ENCODE measurements around the gene ORM1.
"Not testable (repeated sequence)": the region's sequence is repeated elsewhere in the genome, so short reads cannot be mapped to it uniquely, and the experiment has no call there.

ORM1 gene

GRCh38 chr9:114308361-114308950, 14.4 kb upstream of the ORM1 start:
- DNase-seq (ENCODE audit: low read depth), result no peak

DNA sequence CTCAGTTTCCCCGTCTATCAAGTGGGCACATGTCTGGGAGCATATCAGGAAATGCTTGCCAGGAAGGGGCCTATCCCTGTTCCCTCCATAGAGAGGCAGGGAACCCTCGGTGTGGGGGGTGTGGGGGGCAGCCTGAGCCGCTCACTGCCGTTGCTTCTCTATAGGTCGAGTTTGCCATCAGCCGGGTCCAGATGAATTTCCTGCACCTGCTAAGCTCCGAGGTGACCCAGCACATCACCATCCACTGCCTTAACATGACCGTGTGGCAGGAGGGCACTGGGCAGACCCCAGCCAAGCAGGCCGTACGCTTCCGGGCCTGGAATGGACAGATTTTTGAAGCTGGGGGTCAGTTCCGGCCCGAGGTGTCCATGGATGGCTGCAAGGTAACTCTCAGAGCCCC, 13.8 kb upstream of the ORM1 start:
- no peak for DNase-seq (ENCODE audit: low read depth)

GRCh38 chr9:114310471-114311450, 12.1 kb upstream of the ORM1 start:
- no peak for DNase-seq (ENCODE audit: low read depth)

DNA sequence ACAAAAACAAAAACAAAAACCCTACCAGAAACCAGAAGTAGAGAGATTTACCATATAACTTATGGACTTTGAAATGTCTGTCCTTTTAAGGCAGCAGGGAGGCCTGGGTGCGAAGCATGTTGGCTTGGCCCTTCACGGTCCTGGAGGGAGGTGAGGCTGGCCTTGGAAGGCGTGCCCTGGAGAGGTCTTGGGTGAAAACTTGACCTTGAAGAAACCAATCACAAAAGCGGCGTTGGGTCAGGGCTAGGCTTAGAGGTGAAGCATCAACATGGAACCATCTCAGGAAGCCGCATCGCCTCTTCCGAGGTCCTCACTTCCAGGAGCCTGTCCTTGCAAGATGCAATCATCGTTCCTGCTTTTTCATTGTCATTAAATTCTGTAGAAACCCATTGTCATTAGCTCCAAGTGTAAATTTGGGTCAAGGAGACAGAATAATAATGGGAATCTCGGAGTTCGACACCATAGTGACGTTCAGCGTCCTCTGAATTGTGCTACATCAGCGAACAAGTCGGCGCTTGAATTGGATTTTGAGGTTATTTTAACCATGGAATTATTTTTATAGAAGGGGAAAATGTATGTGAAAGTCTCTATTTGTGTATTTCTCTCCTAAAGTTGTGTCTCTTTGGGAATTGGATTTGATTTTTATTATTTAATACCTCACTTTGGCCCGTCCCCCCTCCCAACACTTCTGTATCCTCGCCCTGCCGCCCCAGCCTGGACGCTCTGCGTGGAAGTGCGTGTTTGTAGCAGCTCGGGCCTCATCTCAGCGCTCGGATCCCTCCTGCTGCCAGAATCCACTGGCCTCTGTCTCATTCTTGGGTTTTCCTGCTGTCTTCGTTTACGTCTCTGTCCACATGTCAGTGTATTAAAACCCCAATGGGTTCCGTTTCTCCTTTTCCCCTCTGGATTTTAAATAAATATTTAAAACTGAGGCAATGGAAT, 11.1 kb upstream of the ORM1 start:
- DNase-seq (ENCODE audit: low read depth), result no peak

- no peak for DNase-seq (ENCODE audit: low read depth)
Measured at GRCh38 chr9:114312513-114312875, 10.4 kb upstream of the ORM1 start.

- DNase-seq (ENCODE audit: low read depth), result no peak
Measured at GRCh38 chr9:114313186-114313585, 9.7 kb upstream of the ORM1 start.

- no peak for DNase-seq (ENCODE audit: low read depth)
Measured at GRCh38 chr9:114314256-114314867, 8.5 kb upstream of the ORM1 start.

DNA sequence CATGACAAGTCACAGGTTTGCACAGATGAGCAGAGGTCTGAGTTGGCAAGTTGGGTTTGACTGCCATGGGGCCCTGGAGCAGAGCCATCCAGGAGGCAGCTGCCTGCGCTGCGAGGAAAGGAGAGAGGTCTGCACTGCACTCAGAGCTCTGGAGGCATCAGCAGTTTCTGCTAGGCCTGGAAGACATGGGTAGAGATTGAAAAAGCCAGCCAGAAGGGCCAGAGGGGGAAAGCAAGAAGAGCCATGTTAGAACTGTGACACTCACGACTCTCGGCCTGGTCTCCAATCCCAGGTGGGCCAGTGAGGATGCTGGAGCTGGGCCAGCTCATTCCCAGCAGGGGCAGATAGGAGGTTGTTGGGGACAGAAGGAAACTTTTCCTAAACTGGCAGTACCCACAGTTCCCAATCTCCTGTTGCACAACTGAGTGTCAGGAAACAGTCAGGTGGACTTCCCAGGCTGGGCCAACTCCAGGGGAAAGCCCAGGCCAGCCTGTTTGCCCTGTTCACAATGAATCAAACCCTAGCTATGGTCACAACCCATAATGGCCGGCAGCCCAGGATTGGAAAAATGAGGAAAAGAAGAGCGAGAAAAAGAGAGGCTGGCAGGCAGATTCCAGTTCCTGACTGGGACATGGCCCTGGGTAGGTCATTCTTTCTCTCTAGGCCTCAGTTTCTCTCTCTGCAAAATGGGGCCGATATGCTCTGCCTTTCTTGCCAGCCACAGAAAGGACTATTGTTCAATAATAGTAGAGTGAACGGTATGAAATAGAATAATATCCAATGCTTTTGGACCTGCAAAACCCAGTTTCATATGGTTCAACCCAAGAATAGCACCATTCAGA, 7.8 kb upstream of the ORM1 start:
- DNase-seq (ENCODE audit: low read depth), result no peak

GRCh38 chr9:114315723-114316363, 7.1 kb upstream of the ORM1 start:
- DNase-seq (ENCODE audit: low read depth), result no peak

DNA sequence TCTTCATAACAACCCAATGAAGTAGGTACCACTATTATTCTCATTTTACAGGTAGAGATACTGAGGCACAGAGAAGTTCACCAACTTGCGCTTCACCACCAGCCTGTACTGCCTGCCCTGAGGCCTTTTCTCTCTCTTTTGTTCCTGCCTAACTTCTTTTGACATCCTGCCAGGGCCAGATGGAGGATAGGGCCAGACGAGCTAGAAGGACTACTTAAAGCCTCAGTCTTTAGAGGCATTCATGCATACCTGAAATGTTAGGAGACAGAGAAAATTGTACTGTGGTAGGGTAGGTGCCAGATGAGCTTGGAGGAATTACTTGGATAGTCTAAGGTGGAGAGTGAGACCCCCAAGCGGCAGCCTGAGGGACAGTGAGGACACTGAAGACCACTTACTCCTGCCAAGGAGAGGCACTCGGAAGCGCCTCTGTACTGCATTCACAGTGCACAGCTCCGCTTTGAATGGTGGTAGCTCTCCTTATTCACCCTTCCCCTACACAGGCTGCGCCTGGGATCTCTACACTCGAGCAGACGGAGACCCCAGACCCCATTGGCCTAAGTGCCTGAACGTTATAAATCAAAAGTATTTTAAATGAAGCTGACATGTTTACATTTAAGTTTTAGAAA, 6.2 kb upstream of the ORM1 start:
- no peak for DNase-seq (ENCODE audit: low read depth)

DNA sequence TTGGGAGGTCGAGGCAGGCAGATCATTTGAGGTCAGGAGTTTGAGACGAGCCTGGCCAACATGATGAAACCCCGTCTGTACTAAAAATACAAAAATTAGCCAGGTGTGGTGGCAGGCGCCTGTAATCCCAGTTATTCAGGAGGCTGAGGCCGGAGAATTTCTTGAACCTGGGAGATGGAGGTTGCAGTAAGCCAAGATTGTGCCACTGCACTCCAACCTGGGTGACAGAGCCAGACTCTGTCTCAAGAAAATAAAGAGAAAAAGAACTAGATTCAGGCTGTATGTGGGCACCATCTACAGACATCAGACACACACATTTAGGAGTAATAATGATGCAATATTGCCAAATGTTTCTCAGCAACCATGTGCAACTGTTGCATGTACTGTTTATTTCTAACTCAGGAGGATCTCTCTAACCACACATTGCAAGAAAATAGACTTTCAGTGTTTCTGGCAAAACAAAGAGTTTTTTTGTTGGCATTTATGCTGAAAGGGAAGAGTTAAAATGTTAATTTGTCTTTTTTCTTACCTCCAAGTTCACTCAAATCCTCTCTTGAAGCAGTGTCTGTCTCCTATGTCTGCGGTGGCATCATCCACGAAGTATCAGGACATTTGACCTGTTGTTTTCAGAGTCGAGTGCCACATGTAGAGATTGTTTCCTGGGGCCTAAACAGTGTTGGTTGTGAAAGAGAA, 5.1 kb upstream of the ORM1 start:
- DNase-seq (ENCODE audit: low read depth), result no peak

GRCh38 chr9:114318416-114318815, 4.5 kb upstream of the ORM1 start:
- DNase-seq (ENCODE audit: low read depth), result no peak

DNA sequence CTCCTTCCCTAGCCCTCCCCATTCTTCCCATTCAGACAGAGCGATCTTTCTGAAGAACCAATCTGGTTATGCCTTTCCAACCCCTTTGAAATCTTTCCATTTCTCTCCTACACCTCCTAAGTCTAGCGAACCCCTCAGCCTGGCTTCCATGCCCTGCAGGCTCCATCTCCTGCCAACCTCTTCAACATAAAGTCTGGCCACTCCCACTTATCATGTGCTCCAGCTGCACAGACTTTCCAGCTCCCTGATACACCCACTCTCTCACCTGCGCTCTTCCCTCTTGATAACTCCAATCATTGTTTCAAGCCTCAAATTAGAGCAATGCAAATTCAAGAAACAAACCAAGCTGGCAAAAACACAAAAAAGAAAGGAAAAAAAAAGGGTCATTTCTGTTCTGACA, 3.8 kb upstream of the ORM1 start:
- DNase-seq (ENCODE audit: low read depth), result no peak

DNA sequence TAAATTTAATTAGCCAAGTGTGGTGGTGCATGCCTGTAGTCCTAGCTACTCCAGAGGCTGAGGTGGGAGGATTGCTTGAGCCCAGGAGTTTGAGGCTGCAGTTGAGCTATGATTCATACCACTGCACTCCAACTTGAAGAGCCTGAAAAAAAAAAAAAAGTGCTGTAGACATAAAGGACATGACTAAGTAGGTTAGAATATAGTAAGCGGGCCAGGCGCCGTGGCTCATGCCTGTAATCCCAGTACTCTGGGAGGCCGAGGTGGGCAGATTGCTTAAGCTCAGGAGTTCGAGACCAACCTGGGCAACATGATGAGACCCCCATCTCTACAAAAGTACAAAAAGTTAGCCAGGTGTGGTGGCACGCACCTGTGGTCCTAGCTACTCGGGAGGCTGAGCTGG, 2.2 kb upstream of the ORM1 start:
- DNase-seq (ENCODE audit: low read depth), result not testable (repeated sequence)

DNA sequence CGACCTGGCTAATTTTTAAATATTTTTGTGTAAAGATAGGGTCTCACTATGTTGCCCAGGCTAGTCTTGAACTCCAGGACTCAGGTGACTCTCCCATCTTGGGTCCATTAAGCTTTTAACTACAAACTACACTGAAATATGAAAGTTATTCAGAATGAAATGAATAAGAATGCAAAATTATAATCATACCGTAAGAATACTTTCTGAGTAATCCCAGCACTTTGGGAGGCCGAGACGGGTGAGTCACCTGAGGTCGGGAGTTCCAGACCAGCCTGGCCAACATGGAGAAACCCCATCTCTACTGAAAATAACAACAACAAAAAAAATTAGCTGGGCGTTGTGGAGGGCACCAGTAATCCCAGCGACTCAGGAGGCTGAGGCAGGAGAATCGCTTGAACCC, 1.1 kb upstream of the ORM1 start:
- DNase-seq (ENCODE audit: low read depth), result no peak

DNA sequence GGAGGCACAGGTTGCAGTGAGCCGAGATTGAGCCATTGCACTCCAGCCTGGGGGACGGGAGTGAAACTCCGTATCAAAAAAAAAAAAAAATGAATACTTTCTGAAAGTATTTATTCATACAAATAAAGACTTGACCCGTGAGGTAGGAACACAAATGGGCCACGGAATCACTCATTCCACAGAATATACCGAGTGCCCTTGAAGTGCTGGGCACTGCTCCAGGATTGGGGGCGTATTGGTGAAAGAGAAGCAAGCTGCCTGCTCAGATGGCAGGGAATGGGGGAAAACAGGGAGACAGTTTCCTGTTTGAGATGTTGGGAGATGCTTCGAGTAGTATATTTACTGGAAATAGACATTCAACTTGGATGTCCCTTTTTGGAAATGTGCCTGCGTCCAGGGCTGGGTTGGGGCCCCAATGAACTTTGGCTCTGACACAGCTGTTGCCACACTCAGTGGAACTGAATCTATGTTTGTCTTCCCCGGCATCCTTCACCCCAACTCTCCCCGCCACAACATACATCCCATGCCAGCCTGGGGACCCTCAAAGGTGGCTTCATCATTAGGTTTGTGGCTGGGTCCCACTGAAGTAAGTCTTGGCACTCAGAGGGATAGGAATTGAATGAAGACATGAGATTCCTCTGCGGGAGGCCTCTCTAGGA, 609 bp upstream of the ORM1 start:
- not testable (repeated sequence) for DNase-seq (ENCODE audit: low read depth)

- DNase-seq (ENCODE audit: low read depth), result not testable (repeated sequence)
Measured at GRCh38 chr9:114323849-114324248, 951 bp downstream of the ORM1 start.

- DNase-seq (ENCODE audit: low read depth), result no peak
Measured at GRCh38 chr9:114324492-114324891, 1.6 kb downstream of the ORM1 start.

GRCh38 chr9:114324965-114325364, 2.1 kb downstream of the ORM1 start:
- DNase-seq (ENCODE audit: low read depth), result not testable (repeated sequence)

All from stimulated activated CD8-positive, alpha-beta memory T cell treated with anti-CD3 and anti-CD28 coated beads, Interleukin-15, amount 100 ng/mL, for 1 hour (primary cell).